ENCODE results near the gene NCAM2.

Gene NCAM2

GRCh38 chr21:21439761-21440160, 441.6 kb downstream of the NCAM2 start:
- Histone ChIP-seq H3K27ac (replicated peaks) (no peak overlapping the region), H3K4me3 (replicated peaks; ENCODE audit: insufficient read depth, low read length) (no peak overlapping the region), H3K27me3 (ENCODE audit: insufficient read depth, poor library complexity, severe bottlenecking) (no peaks in the 10 kb centered on the region)
- DNase-seq (ENCODE audit: low read depth in 1 of 2, low spot score in 1 of 2) = no peak
- TF ChIP-seq SPI1 (IDR thresholded peaks at IDR 0.05; ENCODE audit: borderline replicate concordance, low read depth) = no peak
- TF ChIP-seq POLR2AphosphoS5 (IDR thresholded peaks at IDR 0.05; ENCODE audit: low read depth) = no peak

GRCh38 chr21:21457077-21457476, 458.9 kb downstream of the NCAM2 start:
- no peak overlapping the region for H3K27ac ChIP-seq (replicated peaks)
- TF ChIP-seq SPI1 (IDR thresholded peaks at IDR 0.05; ENCODE audit: borderline replicate concordance, low read depth) (no peak), POLR2AphosphoS5 (IDR thresholded peaks at IDR 0.05; ENCODE audit: low read depth) (no peak), CTCF (IDR thresholded peaks at IDR 0.05; ENCODE audit: insufficient read depth, low read length) (no peak), REST (IDR thresholded peaks at IDR 0.05; ENCODE audit: insufficient replicate concordance, low read depth) (no peak)
- DNase-seq (ENCODE audit: low read depth in 1 of 2, low spot score in 1 of 2) = no peak
- H3K4me3 ChIP-seq (replicated peaks; ENCODE audit: insufficient read depth, low read length) = no peak overlapping the region
- no peaks in the 10 kb centered on the region for H3K27me3 ChIP-seq (ENCODE audit: insufficient read depth, poor library complexity, severe bottlenecking)

GRCh38 chr21:21458124-21458631, 460.0 kb downstream of the NCAM2 start:
- Histone ChIP-seq H3K27me3 (ENCODE audit: insufficient read depth, poor library complexity, severe bottlenecking) (no peaks in the 10 kb centered on the region), H3K27ac (replicated peaks) (no peak overlapping the region), H3K4me3 (replicated peaks; ENCODE audit: insufficient read depth, low read length) (no peak overlapping the region)
- TF ChIP-seq REST (IDR thresholded peaks at IDR 0.05; ENCODE audit: insufficient replicate concordance, low read depth) (no peak), GABPA (IDR thresholded peaks at IDR 0.05; ENCODE audit: low read depth) (no peak), SPI1 (IDR thresholded peaks at IDR 0.05; ENCODE audit: borderline replicate concordance, low read depth) (no peak), CTCF (IDR thresholded peaks at IDR 0.05; ENCODE audit: insufficient read depth, low read length) (no peak), POLR2AphosphoS5 (IDR thresholded peaks at IDR 0.05; ENCODE audit: low read depth) (no peak)
- DNase-seq (ENCODE audit: low read depth in 1 of 2, low spot score in 1 of 2) = no peak

GRCh38 chr21:21460979-21461378, 462.8 kb downstream of the NCAM2 start:
- H3K27me3 ChIP-seq (ENCODE audit: insufficient read depth, poor library complexity, severe bottlenecking) = no peaks in the 10 kb centered on the region
- H3K4me3 ChIP-seq (replicated peaks; ENCODE audit: insufficient read depth, low read length) = no peak overlapping the region
- TF ChIP-seq POLR2AphosphoS5 (IDR thresholded peaks at IDR 0.05; ENCODE audit: low read depth) (no peak), REST (IDR thresholded peaks at IDR 0.05; ENCODE audit: insufficient replicate concordance, low read depth) (no peak), SPI1 (IDR thresholded peaks at IDR 0.05; ENCODE audit: borderline replicate concordance, low read depth) (no peak), CTCF (IDR thresholded peaks at IDR 0.05; ENCODE audit: insufficient read depth, low read length) (no peak), GABPA (IDR thresholded peaks at IDR 0.05; ENCODE audit: low read depth) (no peak)
- no peak overlapping the region for H3K27ac ChIP-seq (replicated peaks)
- no peak for DNase-seq (ENCODE audit: low read depth in 1 of 2, low spot score in 1 of 2)

Data from HL-60 (cell line).